Caco-2 (cell line): ENCODE data around the gene GRIK4. TPM values are rescaled to one million over a fixed set of nuclear protein-coding genes. Genes with fewer than 3 reads are reported as not detected.

ENCODE experiments used
- BruUV-seq: library from RNA; stranded (reverse); fragments of 400-500 nt; replicated peaks from 2 replicates; lab custom pipeline; 2021; lab: Mats Ljungman, UMichigan
- CTCF ChIA-PET: fragments of 300-600 bp; sonication (Branson Sonifier 250); formaldehyde crosslinking; loops from one replicate; lab custom pipeline; 2022; ENCODE audit warnings: antibody characterized with exemption; lab: Charles Lee
- POLR2A ChIA-PET: fragments of 300-600 bp; sonication (Branson Sonifier 250); formaldehyde crosslinking; loops from one replicate; lab custom pipeline; 2022; ENCODE audit warnings: antibody characterized with exemption; lab: Charles Lee
- DNase-seq, 2 experiments: peaks; one replicate each; pipeline versions ENCODE4 v3.0.0 to v3.0.0-alpha.2; 2020 to 2022
- H3K27me3 ChIP-seq: replicated peaks from 2 replicates; pipeline ENCODE4 v1.6.0; 2011; ENCODE audit warnings: low read length; ENCODE audit not compliant: control insufficient read depth, insufficient read depth
- H3K36me3 ChIP-seq: 2 replicates; pipeline ENCODE4 v1.5.1; 2011; ENCODE audit warnings: low read length; ENCODE audit not compliant: control insufficient read depth, insufficient read depth
- H3K4me1 ChIP-seq: fragments of 250-450 bp; sonication (Bioruptor Pico); 2 replicates; pipeline ENCODE4 v1.5.1; 2020; ENCODE audit warnings: mild to moderate bottlenecking
- H3K4me3 ChIP-seq: 2 replicates; pipeline ENCODE4 v1.5.1; 2011; ENCODE audit warnings: low read depth, mild to moderate bottlenecking, control low read depth, low read length
- H3K9me3 ChIP-seq: fragments of 250-450 bp; sonication (Bioruptor Pico); 2 replicates; pipeline ENCODE4 v1.5.1; 2020; ENCODE audit warnings: mild to moderate bottlenecking, moderate library complexity
- H3K27ac Mint-ChIP-seq: one replicate; pipeline ENCODE4 v1.8.0; 2022; ENCODE audit warnings: mixed read lengths; ENCODE audit not compliant: unreplicated experiment
- H3K27me3 Mint-ChIP-seq: one replicate; pipeline ENCODE4 v1.8.0; 2022; ENCODE audit warnings: mixed read lengths; ENCODE audit not compliant: insufficient read depth, unreplicated experiment
- H3K36me3 Mint-ChIP-seq: one replicate; pipeline ENCODE4 v1.8.0; 2022; ENCODE audit warnings: mild to moderate bottlenecking, mixed read lengths; ENCODE audit not compliant: insufficient read depth, unreplicated experiment
- H3K4me1 Mint-ChIP-seq: one replicate; pipeline ENCODE4 v1.8.0; 2022; ENCODE audit warnings: low read depth, mixed read lengths; ENCODE audit not compliant: unreplicated experiment
- H3K4me3 Mint-ChIP-seq: one replicate; pipeline ENCODE4 v1.8.0; 2022; ENCODE audit warnings: mild to moderate bottlenecking, moderate library complexity, mixed read lengths; ENCODE audit not compliant: unreplicated experiment
- H3K9me3 Mint-ChIP-seq: one replicate; pipeline ENCODE4 v1.8.0; 2022; ENCODE audit warnings: mixed read lengths; ENCODE audit not compliant: unreplicated experiment
- CTCF ChIP-seq, 2 experiments: fragments of 200-600 bp in 1 of 2; IDR thresholded peaks; 1 replicate in 1 of 2; 2 replicates in 1 of 2; pipeline versions ENCODE4 v1.5.1 to v1.8.0; 2011 to 2022; ENCODE audit warnings: antibody characterized with exemption in 1 of 2, control low read depth in 1 of 2, inconsistent platforms in 1 of 2, low read depth in 1 of 2, low read length in 1 of 2, mild to moderate bottlenecking in 1 of 2, moderate library complexity in 1 of 2; ENCODE audit not compliant: insufficient read depth in 1 of 2, severe bottlenecking in 1 of 2, unreplicated experiment in 1 of 2
- intact Hi-C: fragments of 100-400 bp; cut with micrococcal nuclease; formaldehyde crosslinking; loops from one replicate; pipeline ENCODE4 v1.10.0; 2022; ENCODE audit not compliant: unreplicated experiment
- total RNA-seq: library from RNA; stranded (reverse); gene quantifications from 2 replicates; pipeline ENCODE4 v1.2.3, GENCODE V29; 2022

The GRIK4 gene
- total RNA-seq, 1 experiment from 2014 or later = 2.0 TPM

DNA sequence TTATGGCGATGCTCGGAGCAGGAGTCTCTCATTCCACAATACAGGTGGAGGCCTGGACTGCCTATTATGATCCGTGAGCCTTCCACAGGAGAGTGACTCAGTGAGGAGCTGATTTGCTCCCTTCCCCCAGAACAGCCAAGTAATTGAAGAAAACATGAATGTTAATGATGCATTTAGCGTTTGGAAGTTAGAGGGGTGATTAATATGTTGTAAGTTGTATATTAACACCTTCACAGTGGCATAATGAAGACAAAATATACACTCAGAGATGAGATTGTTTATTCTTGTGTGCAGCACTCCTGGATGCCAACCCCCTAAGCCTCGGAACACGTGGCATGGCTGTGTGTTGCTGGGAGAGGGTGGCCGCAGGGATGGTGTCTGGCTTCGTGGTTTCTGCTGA lies 98.6 kb downstream of the GRIK4 start:
- no peak overlapping the region for H3K4me3 Mint-ChIP-seq
- H3K4me1 ChIP-seq = peaks cover 19% of the 10 kb centered on the region
- H3K4me3 ChIP-seq = no peak overlapping the region
- no peaks in the 10 kb centered on the region for H3K36me3 ChIP-seq
- no peaks in the 10 kb centered on the region for H3K27me3 ChIP-seq
- POLR2A ChIA-PET = no interaction called here
- no peaks in the 10 kb centered on the region for H3K9me3 Mint-ChIP-seq
- TF ChIP-seq CTCF (IDR thresholded peaks at IDR 0.05; ENCODE audit: insufficient read depth in 1 of 2, low read depth in 1 of 2, low read length in 1 of 2, severe bottlenecking in 1 of 2, unreplicated experiment in 1 of 2) = no peak
- H3K4me1 Mint-ChIP-seq = peaks cover 35% of the 10 kb centered on the region
- no TSS peak for BruUV-seq
- peak overlapping the region; percentile 8 for H3K27ac Mint-ChIP-seq
- CTCF ChIA-PET = interaction anchor here (0.8 kb wide), 1 partner anchor 75 kb away, joined by 3 read pairs; no protein-coding TSS in a partner anchor
- DNase-seq = no peak
- H3K36me3 Mint-ChIP-seq = no peaks in the 10 kb centered on the region
- H3K9me3 ChIP-seq = no peaks in the 10 kb centered on the region
- H3K27me3 Mint-ChIP-seq = peaks cover 2% of the 10 kb centered on the region
- intact Hi-C loops = loop anchor here (5.0 kb wide), 1 partner anchor 83 kb away; no protein-coding TSS in a partner anchor

DNA sequence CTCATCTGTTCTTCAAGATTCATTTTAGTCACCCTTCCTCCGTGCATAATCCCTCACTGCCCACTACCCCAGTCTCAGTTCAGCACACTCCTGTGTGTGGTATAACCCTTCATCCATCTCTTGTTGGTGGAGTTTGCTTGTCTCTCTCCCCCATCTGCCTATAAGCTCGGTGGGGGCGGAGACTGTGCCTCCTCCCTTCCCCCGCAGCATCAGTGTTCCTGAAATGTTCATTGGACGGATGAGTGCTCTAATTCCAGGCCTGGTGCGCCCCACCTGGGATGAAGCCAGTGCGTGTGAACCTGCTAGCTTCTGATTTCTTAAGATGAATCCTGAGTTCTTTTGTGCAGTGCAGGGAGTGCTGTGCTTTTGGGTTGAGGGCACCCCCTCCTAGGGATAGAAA lies 100.0 kb downstream of the GRIK4 start:
- no peaks in the 10 kb centered on the region for H3K9me3 Mint-ChIP-seq
- TF ChIP-seq CTCF (IDR thresholded peaks at IDR 0.05; ENCODE audit: insufficient read depth in 1 of 2, low read depth in 1 of 2, low read length in 1 of 2, severe bottlenecking in 1 of 2, unreplicated experiment in 1 of 2) = no peak
- intact Hi-C loops = loop anchor here (5.0 kb wide), 1 partner anchor 84 kb away; no protein-coding TSS in a partner anchor
- peaks cover 19% of the 10 kb centered on the region for H3K4me1 ChIP-seq
- DNase-seq = no peak
- H3K36me3 Mint-ChIP-seq = no peaks in the 10 kb centered on the region
- no peaks in the 10 kb centered on the region for H3K27me3 ChIP-seq
- no TSS peak for BruUV-seq
- H3K27ac Mint-ChIP-seq = no peak overlapping the region
- H3K4me3 ChIP-seq = no peak overlapping the region
- POLR2A ChIA-PET = no interaction called here
- no peaks in the 10 kb centered on the region for H3K36me3 ChIP-seq
- CTCF ChIA-PET = no interaction called here
- no peak overlapping the region for H3K4me3 Mint-ChIP-seq
- peaks cover 35% of the 10 kb centered on the region for H3K4me1 Mint-ChIP-seq
- H3K27me3 Mint-ChIP-seq = peaks cover 2% of the 10 kb centered on the region
- H3K9me3 ChIP-seq = no peaks in the 10 kb centered on the region

DNA sequence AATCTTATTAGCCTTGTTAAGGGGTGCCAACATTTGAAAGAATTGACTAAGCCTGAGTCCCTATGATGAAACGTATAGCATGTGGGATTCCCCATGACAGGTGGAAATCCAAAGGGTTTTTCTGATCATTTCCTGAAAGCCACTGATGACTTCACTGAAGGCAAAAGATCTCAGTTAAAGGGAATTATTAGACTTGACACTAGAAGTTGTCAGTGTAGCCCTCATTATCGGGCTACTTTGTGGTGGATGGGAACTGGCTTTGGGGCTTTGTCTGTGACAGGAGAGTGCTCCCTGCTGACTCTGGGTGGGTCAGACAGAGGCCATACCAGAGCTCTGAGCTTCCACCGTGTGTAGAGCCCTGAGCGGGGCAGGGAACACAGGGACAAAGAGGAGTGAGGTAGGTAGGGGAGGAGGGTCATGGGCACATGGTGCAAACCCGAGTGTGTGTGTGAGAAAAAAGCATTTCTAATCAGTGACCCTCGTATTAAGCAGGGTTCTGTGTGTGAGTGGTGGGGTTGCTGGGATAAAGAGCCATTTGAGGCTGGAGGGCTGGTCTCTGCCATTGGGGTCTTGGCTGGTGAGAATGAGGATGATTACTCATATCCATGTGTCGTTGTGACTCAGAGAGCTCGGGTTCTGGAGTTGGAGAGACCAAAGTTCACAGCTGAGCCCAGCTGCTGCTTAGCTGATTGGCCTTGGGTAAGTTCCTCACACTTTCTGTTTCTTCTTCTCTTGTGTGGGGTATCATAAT lies 101.1 kb downstream of the GRIK4 start:
- no peak for TF ChIP-seq CTCF (IDR thresholded peaks at IDR 0.05; ENCODE audit: insufficient read depth in 1 of 2, low read depth in 1 of 2, low read length in 1 of 2, severe bottlenecking in 1 of 2, unreplicated experiment in 1 of 2)
- peaks cover 10% of the 10 kb centered on the region for H3K9me3 ChIP-seq
- peak; percentile 44 to 69 for DNase-seq
- intact Hi-C loops = loop anchor here (5.0 kb wide), 1 partner anchor 85 kb away; no protein-coding TSS in a partner anchor
- H3K36me3 Mint-ChIP-seq = no peaks in the 10 kb centered on the region
- ChIA-PET POLR2A (no interaction called here), CTCF (interaction anchor here (0.7 to 1.5 kb wide), 2 partner anchors 72 to 628 kb away, joined by 3 to 10 read pairs; no protein-coding TSS in a partner anchor)
- peaks cover 31% of the 10 kb centered on the region for H3K4me1 Mint-ChIP-seq
- no TSS peak for BruUV-seq
- peak overlapping the region; percentile 12 for H3K4me3 Mint-ChIP-seq
- no peaks in the 10 kb centered on the region for H3K27me3 ChIP-seq
- H3K9me3 Mint-ChIP-seq = peaks cover 6% of the 10 kb centered on the region
- H3K27me3 Mint-ChIP-seq = no peaks in the 10 kb centered on the region
- peak overlapping the region; percentile 72 for H3K27ac Mint-ChIP-seq
- H3K4me3 ChIP-seq = no peak overlapping the region
- peaks cover 19% of the 10 kb centered on the region for H3K4me1 ChIP-seq
- no peaks in the 10 kb centered on the region for H3K36me3 ChIP-seq
